Left renal pelvis (tissue), 4 donors: ENCODE measurements around the gene SHROOM3. TPM values are rescaled to one million over a fixed set of nuclear protein-coding genes. Genes with fewer than 3 reads are reported as not detected.
A peak's percentile ranks its signal among the peaks of the same experiment; 100 is the strongest.

Experiments
- DNase-seq, 4 donors: peaks; one replicate each; pipeline ENCODE4 v3.0.0-alpha.2; 2013; ENCODE audit warnings: low read depth in 4 of 4, low spot score in 3 of 4
- polyA plus RNA-seq, 4 donors: library from polyadenylated mRNA; unstranded; fragments of 120-200 nt; gene quantifications; one replicate each; pipeline ENCODE4 v1.2.1, GENCODE V29; 2013; ENCODE audit not compliant: insufficient read length in 4 of 4

The SHROOM3 gene
- polyA plus RNA-seq, 4 donors, result 24.2 to 37.8 (median 34.9) TPM

GRCh38 chr4:76683144-76683543 is 248.1 kb downstream of the SHROOM3 start:
- DNase-seq, result no peak

- no peak for DNase-seq
These were observed 252.9 kb downstream of the SHROOM3 start for GRCh38 chr4:76687746-76688448.

- peak in 1 of 4 donors; percentile 70 for DNase-seq
These were observed 253.7 kb downstream of the SHROOM3 start for GRCh38 chr4:76688619-76689144.

- no peak for DNase-seq
These were observed 254.3 kb downstream of the SHROOM3 start for GRCh38 chr4:76689145-76689817.

- DNase-seq, result no peak
These were observed 255.2 kb downstream of the SHROOM3 start for GRCh38 chr4:76690011-76690905.

GRCh38 chr4:76690906-76691275 is 255.9 kb downstream of the SHROOM3 start:
- no peak for DNase-seq

- no peak for DNase-seq
These were observed 257.0 kb downstream of the SHROOM3 start for GRCh38 chr4:76691807-76692582.

GRCh38 chr4:76692761-76693160 is 257.7 kb downstream of the SHROOM3 start:
- no peak for DNase-seq

GRCh38 chr4:76694056-76694455 is 259.0 kb downstream of the SHROOM3 start:
- no peak for DNase-seq

GRCh38 chr4:76696109-76696508 is 261.1 kb downstream of the SHROOM3 start:
- no peak for DNase-seq

- no peak for DNase-seq
These were observed 262.2 kb downstream of the SHROOM3 start for GRCh38 chr4:76697129-76697803.

- no peak for DNase-seq
These were observed 263.1 kb downstream of the SHROOM3 start for GRCh38 chr4:76698141-76698540.

GRCh38 chr4:76699751-76700310 is 264.8 kb downstream of the SHROOM3 start:
- DNase-seq, result no peak

- DNase-seq, result no peak
These were observed 267.6 kb downstream of the SHROOM3 start for GRCh38 chr4:76702440-76703122.

- DNase-seq, result no peak
These were observed 268.1 kb downstream of the SHROOM3 start for GRCh38 chr4:76703123-76703490.

GRCh38 chr4:76703676-76704075 is 268.6 kb downstream of the SHROOM3 start:
- DNase-seq, result no peak

GRCh38 chr4:76704133-76704881 is 269.3 kb downstream of the SHROOM3 start:
- DNase-seq, result no peak

- DNase-seq, result no peak
These were observed 270.4 kb downstream of the SHROOM3 start for GRCh38 chr4:76705472-76705871.
